Ovary (tissue), 3 donors: ENCODE results near the gene TMCC3.

ENCODE experiments used
- CTCF ChIP-seq, 3 donors: fragments of 450-650 bp in 2 of 3; fragments of 200-600 bp in 1 of 3; IDR thresholded peaks; one replicate each; pipeline versions ENCODE4 v1.5.1 to v1.8.0; 2016 to 2022; ENCODE audit warnings: antibody characterized with exemption in 3 of 3, mild to moderate bottlenecking in 1 of 3
- POLR2A ChIP-seq: fragments of 450-650 bp; IDR thresholded peaks from one replicate; pipeline ENCODE4 v1.6.1; 2017; ENCODE audit warnings: antibody characterized with exemption, mild to moderate bottlenecking, moderate library complexity
- donor health status: DM: no; HTN: no; CAD: no.

GRCh38 chr12:94698578-94698977 is 48.2 kb upstream of the TMCC3 start:
- TF ChIP-seq POLR2A (no peak), CTCF (IDR thresholded peaks at IDR 0.05) (no peak)
